Kidney (tissue), 14 donors: Measurements from ENCODE around the gene ANO4. TPM values are rescaled to one million over a fixed set of nuclear protein-coding genes. Genes with fewer than 3 reads are reported as not detected.

Source experiments
- DNase-seq, 5 donors: peaks; one replicate each; pipeline ENCODE4 v3.0.0-alpha.2; 2013 to 2020
- FAIRE-seq: peaks from 2 replicates; lab custom pipeline; 2012; peaks lifted over from hg19 to GRCh38; lab: Jason Lieb, UNC
- H3K27ac ChIP-seq, 2 donors: one replicate each; pipeline ENCODE4 v1.7.0; 2013; ENCODE audit warnings: low read depth in 2 of 2, low read length in 2 of 2, inconsistent platforms in 1 of 2
- H3K27me3 ChIP-seq: one replicate; pipeline ENCODE4 v1.7.1; 2013; ENCODE audit warnings: low read length, inconsistent platforms; ENCODE audit not compliant: control insufficient read depth, insufficient read depth
- H3K36me3 ChIP-seq, 3 donors: one replicate each; pipeline versions ENCODE4 v1.7.0 to v1.7.1; 2013; ENCODE audit warnings: low read length in 3 of 3, control low read depth in 1 of 3, inconsistent platforms in 1 of 3; ENCODE audit not compliant: insufficient read depth in 3 of 3, control insufficient read depth in 2 of 3
- H3K4me1 ChIP-seq, 3 donors: one replicate each; pipeline versions ENCODE4 v1.7.0 to v1.7.1; 2013; ENCODE audit warnings: low read length in 3 of 3, inconsistent platforms in 1 of 3, low read depth in 1 of 3; ENCODE audit not compliant: control insufficient read depth in 2 of 3, insufficient read depth in 2 of 3
- H3K4me3 ChIP-seq, 3 donors: one replicate each; pipeline versions ENCODE4 v1.7.0 to v1.8.1; 2013; ENCODE audit warnings: low read length in 3 of 3, control low read depth in 1 of 3, inconsistent platforms in 1 of 3
- H3K9ac ChIP-seq, 3 donors: one replicate each; pipeline versions ENCODE4 v1.7.0 to v1.7.1; 2013; ENCODE audit warnings: low read length in 3 of 3, control low read depth in 1 of 3, inconsistent platforms in 1 of 3
- H3K9me3 ChIP-seq, 3 donors: one replicate each; pipeline versions ENCODE4 v1.7.0 to v1.7.1; 2013; ENCODE audit warnings: low read length in 3 of 3, control low read depth in 1 of 3, inconsistent platforms in 1 of 3; ENCODE audit not compliant: control insufficient read depth in 2 of 3, insufficient read depth in 1 of 3
- intact Hi-C: fragments of 100-400 bp; cut with DNase I; formaldehyde crosslinking; loops from one replicate; pipeline ENCODE4 v1.11.1; 2022
- polyA plus RNA-seq: library from polyadenylated mRNA; stranded (reverse); fragments of 350-450 nt; fragmentation: Illumina TruSeq; extraction: RNeasy Lipid Tissue Mini Kit (QIAGEN cat#74804); gene quantifications from one replicate; pipeline ENCODE4 v1.2.3, GENCODE V29; 2014; ENCODE audit warnings: low read depth, low replicate concordance; ENCODE audit not compliant: insufficient read depth
- total RNA-seq: library from RNA; stranded (reverse); fragmentation: NEBNext Ultra II Directional; extraction: Animal tissue kit (Norgen Biotek cat#: 25700); gene quantifications from one replicate; pipeline ENCODE4 v1.2.1, GENCODE V29; 2021
- TF ChIP-seq, protein P1 (sequence below): IDR thresholded peaks from 3 replicates; pipeline ENCODE4 v1.5.1; 2012; ENCODE audit warnings: mild to moderate bottlenecking, moderate library complexity, borderline replicate concordance; ENCODE audit not compliant: insufficient read depth; ENCODE audit errors: extremely low read depth
- donor health status: control.
- donor health status: control.
- donor health status: control.
- donor health status: control.
- donor health status: control.
- donor health status: DM: yes; HTN: yes; CAD: no.
- donor health status: Normal renal cell carcinoma (clear cell type).

Gene ANO4
- total and polyA plus RNA-seq, 2 donors from 2014 or later: 0.82 to 2.9 TPM

DNA sequence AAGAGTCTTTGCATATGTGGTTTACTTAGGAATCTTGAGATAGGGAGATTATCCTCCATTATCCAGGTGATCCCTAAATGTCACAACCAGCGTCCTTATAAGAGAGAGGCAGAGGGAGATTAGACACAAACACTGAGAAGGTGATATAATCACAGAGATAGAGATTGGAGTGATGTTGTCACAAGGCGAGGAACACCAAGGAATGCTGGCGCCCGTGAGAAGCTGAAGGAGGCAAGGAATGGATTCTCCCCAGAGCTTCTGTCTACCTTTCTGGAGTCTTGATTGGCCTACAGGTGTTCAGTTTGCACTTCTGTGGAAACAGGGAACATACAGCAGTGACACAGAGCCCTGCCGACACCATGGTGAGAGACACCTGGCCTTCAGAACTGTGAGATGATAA is 101.6 kb downstream of the ANO4 start:
- no peaks in the 10 kb centered on the region for H3K4me1 ChIP-seq
- FAIRE-seq (no peak), DNase-seq (no peak)
- no peaks in the 10 kb centered on the region for H3K9me3 ChIP-seq
- no peaks in the 10 kb centered on the region for H3K36me3 ChIP-seq
- no peak overlapping the region for H3K4me3 ChIP-seq
- intact Hi-C loops: no loop called here
- H3K27me3 ChIP-seq: no peaks in the 10 kb centered on the region
- no peak overlapping the region for H3K9ac ChIP-seq
- no peak overlapping the region for H3K27ac ChIP-seq
- TF ChIP-seq, protein P1, sequence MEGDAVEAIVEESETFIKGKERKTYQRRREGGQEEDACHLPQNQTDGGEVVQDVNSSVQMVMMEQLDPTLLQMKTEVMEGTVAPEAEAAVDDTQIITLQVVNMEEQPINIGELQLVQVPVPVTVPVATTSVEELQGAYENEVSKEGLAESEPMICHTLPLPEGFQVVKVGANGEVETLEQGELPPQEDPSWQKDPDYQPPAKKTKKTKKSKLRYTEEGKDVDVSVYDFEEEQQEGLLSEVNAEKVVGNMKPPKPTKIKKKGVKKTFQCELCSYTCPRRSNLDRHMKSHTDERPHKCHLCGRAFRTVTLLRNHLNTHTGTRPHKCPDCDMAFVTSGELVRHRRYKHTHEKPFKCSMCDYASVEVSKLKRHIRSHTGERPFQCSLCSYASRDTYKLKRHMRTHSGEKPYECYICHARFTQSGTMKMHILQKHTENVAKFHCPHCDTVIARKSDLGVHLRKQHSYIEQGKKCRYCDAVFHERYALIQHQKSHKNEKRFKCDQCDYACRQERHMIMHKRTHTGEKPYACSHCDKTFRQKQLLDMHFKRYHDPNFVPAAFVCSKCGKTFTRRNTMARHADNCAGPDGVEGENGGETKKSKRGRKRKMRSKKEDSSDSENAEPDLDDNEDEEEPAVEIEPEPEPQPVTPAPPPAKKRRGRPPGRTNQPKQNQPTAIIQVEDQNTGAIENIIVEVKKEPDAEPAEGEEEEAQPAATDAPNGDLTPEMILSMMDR: no peak

DNA sequence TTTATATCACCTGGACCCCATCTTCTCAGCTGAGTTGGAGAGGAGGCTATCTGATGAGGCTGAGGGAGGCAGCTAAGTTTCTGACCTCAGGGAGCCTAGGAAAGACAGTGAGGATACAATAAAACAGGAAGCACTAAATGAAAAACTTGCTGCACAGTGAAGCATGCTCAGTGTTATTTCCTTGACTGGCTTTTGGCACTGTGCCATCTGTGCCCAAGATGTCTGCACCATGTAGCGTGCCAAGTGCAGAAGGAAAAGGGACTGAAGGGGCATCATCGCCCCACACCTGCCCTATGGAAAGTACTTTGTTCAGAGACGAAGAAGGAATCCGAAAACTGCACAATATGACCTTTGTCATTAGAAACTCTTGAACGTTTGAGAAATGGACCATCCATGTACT is 102.7 kb downstream of the ANO4 start:
- Histone ChIP-seq H3K9ac (no peak overlapping the region), H3K4me3 (no peak overlapping the region), H3K27ac (no peak overlapping the region), H3K9me3 (peaks cover 0 to 2% (median 0%) of the 10 kb centered on the region in 3 donors), H3K4me1 (no peaks in the 10 kb centered on the region), H3K36me3 (no peaks in the 10 kb centered on the region), H3K27me3 (no peaks in the 10 kb centered on the region)
- DNase-seq (peak in 1 of 5 donors; percentile 0), FAIRE-seq (no peak)
- TF ChIP-seq, protein P1: no peak
- intact Hi-C loops: no loop called here

DNA sequence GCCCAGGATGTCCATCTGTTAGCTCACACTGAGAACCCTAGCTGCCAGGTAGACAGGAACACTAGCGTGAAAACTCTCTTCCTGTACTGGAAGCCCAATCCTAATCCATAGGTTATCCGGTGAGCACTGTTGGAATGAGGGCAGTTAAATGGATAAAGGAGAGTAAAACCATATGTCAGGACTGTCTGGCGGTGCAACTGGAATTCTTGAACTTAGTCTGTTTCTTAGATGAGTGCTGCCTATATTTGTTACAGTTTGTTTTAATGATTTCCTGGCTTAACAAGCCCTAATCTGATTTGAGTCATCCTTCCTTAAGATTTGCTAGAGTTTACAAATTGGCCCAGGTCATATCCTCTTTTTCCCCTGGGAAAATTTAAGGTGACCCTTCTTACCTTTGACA is 104.7 kb downstream of the ANO4 start:
- Histone ChIP-seq H3K27ac (no peak overlapping the region), H3K4me1 (no peaks in the 10 kb centered on the region), H3K9ac (no peak overlapping the region), H3K4me3 (no peak overlapping the region), H3K27me3 (no peaks in the 10 kb centered on the region), H3K36me3 (no peaks in the 10 kb centered on the region), H3K9me3 (peaks cover 0 to 2% (median 0%) of the 10 kb centered on the region in 3 donors)
- intact Hi-C loops: no loop called here
- DNase-seq (no peak), FAIRE-seq (no peak)
- TF ChIP-seq, protein P1: no peak

DNA sequence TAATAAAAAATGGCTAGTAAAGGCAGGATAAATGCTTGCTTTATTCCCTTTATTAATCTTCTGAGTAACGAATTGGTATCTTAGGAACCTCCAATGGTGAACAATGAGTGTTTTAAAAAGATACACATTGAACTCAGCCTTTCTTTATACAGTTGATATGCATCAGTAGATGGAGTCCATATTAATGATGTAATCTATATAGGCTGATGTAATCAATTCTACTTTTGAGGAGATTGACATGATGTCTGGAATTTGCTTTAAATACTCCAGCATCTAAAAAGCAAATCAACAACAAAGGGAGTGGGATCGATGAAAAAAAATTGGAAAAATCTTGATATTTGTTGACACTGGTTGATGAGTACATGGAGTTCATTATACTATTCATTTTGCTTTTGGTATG is 106.2 kb downstream of the ANO4 start:
- H3K4me1 ChIP-seq: no peaks in the 10 kb centered on the region
- no peak overlapping the region for H3K4me3 ChIP-seq
- intact Hi-C loops: no loop called here
- DNase-seq: no peak
- H3K27ac ChIP-seq: no peak overlapping the region
- TF ChIP-seq, protein P1: no peak
- H3K36me3 ChIP-seq: no peaks in the 10 kb centered on the region
- FAIRE-seq: no peak
- no peaks in the 10 kb centered on the region for H3K27me3 ChIP-seq
- peaks cover 0 to 2% (median 0%) of the 10 kb centered on the region in 3 donors for H3K9me3 ChIP-seq
- no peak overlapping the region for H3K9ac ChIP-seq
